NCI-H526 treated with DMSO at 0.1 percent for 48 hours (cell line): ENCODE measurements around the gene RIMKLA.

Experiments used
- DNase-seq: peaks from one replicate; lab custom pipeline; 2025; lab: John Stamatoyannopoulos, UW

RIMKLA gene

DNA sequence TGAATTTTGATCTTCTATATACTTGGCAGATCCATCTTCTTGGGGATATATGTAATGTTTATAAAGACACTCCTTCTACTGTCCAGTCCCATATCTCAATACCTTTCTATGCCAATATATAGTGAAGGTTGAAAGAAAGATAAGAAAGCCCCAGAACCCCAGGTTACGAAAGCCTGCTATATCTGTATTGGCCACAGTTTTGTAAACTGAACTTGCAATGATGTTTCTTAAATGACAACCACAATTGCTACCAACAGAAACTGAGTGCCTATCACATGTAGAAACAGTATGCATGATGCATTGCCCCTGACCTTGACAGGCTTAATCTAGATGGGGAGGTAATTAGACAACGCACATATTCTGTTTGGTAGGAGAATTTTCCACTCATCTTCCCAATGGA is 7.8 kb upstream of the RIMKLA start:
- no peak for DNase-seq

DNA sequence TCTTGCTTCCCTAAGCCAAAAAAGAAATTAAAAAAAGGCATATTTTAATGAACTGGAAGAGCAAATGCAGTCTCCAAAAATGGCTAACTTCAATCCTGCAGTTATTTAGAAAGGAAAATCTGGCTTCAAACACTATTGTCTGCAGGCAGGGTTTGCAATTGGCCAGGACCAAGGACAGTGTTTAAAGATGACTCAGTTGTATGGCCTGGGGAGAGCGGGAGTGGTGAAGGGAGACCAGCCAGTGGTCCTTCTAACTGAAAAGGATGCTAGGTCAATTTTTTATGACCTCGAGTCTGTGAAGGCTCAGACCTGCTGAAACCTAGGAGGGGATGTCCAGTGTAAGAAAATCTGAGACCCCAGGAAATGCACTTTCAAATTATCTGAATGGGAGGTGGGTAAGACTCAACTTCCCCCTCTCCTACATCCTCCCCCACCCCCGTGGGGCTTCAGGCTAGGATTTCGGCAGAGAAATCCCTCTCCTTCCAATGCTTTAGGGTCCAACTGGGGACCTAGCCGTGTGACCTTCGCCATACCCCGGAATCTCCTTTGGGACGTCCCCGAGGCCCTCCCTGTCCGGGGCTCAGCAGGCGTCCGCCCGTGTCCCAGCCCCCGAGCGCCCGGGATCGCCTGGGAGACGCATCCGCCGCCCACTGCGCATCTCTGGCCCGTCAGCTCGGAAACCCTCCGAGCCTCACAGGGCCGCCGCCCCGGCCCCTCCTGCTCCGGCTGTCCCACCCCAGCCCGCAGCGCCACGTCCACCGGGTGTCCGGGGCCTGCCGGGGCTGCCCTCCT is 602 bp upstream of the RIMKLA start:
- DNase-seq: peak; percentile 75

DNA sequence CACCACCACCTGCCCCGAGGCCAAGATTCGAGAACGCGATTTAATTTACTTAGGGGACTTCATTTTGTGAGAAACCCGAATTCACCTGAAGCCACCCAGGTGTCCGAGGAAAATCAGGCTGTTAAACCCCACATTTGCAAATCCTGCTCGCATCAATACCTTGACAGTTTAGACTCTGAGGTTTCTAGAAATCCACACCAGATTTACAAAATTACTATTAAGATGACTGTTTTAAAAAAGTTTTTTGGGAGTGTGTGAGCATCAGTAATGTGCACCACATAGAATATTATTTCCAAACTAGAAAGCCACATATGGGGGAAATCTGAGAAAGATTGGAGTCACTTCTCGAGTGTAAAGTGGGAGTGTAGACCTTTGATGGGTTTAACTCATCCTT is 685 bp downstream of the RIMKLA start:
- DNase-seq: no peak

DNA sequence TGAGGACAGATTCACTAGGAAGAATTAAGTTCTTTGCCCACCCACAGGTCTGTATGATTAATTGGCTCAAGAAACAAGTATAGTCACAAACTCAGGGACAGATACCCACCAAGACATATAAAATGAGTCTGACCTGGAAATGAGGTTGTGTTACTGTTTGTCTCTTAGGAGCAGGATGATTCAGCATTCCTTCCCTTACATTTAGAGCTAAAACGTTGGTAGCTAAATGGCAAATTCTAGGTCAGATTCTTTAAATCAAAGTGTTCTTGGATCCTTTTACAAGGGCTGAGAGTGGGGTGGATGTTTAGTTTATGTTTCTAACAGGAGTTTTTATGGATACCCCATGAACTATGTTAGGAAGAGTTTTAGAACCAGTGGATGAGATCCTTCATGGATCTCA is 4.7 kb downstream of the RIMKLA start:
- no peak for DNase-seq

DNA sequence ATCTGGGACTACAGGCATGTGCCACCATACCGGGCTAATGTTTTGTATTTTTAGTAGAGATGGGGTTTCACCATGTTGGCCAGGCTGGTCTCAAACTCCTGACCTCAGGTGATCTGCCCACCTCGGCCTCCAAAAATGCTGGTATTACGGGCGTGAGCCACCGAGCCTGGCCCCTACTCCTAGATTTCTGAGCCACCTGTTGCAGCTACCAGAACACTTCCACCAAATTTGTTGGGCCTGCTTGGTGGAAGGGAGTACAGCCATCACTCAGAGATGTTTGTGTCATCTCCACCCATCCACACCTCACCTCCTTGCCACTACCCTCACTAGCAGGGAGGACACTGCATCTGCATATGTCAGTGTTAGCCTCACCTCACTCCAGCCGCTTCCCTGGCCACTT is 5.5 kb downstream of the RIMKLA start:
- DNase-seq: no peak

DNA sequence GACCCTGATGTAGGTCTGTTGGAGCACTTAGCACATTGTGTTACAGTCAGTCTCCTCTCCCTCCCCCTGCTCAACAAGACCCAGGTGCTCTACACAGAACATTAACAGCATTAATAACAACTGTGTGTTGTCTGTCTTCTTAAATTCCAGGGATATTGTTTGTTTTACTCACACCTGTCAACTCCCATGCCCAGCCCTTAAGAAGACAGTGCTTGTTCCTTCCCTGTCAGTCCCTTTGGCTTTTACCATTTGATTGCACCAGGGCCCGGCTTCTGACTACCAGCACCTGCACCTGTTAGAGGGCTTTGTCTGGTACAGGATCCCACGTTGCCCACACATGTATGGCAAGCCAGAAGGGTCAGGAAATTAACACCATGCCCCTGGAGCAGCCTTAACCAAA is 11.7 kb downstream of the RIMKLA start:
- no peak for DNase-seq

DNA sequence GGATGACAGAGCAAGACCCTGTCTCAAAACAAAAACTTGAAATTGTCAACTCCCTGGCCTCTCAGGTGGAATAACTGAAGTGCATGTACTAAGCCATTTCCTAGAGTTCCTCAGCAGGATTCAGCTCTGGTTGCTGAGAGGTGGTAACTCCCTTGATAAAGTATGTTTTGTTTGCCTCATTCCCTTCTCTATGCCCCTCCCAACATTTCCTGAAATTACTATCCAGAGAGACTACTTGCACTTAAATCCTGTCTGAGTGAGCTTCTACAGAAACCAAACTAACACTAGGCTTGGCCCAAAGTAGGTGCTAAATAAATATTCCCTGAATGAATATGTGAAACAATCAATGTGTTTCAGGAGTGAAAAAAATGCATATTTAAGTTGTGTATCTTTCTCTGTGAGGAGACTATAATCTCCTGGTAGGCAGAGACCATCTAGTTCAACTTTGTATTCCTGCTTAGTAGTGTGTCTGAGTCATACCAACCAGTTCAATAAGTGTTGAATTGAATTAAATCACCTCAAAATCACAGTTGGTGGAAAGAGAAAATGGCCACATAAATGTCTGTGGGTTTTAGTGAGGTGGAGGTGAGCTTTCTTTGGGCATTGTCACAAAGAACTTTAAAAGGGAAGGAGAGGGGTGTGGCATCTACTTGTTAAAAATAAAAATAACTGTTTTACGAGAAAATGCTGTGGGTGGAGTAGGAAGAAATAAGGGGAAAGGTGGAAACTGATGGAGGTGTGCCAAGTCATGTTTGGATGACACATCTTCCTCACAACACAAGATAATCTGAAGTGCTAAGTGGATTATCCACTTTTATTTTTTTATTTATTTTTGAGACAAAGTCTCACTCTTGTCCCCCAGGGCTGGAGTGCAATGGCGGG is 12.6 kb downstream of the RIMKLA start:
- DNase-seq: no peak

DNA sequence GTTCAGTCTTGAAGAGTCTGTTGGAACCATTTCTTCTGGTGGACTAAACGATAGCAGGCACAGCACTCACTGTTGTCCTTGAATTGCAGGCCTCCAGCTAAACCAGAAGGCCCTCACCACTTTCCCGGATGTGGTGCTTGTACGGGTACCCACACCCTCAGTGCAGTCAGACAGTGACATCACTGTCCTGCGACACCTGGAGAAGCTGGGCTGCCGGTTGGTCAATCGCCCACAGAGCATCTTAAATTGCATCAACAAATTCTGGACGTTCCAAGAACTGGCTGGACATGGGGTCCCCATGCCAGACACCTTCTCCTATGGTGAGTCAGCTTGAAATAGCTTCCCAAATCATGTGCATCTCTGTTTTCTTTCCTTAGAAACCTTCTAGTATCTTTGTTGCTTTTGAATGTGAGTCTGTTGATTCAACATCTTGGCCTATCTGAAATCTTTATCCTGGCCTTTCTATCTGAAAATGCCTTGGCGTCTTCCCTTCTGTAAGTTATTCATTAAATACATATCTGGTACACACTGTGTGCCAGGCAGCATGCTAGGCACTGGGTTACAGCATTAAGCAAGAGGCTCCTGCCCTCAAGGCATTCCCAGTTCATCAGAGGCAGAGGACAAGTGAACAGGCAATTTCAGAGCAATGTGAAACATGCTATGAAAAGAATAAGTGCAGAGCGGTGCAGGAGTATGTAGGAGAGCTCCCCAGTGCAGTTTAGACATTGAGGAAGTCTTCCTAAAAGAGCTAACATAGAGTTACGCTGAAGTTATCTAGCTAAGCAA is 18.9 kb downstream of the RIMKLA start:
- no peak for DNase-seq

DNA sequence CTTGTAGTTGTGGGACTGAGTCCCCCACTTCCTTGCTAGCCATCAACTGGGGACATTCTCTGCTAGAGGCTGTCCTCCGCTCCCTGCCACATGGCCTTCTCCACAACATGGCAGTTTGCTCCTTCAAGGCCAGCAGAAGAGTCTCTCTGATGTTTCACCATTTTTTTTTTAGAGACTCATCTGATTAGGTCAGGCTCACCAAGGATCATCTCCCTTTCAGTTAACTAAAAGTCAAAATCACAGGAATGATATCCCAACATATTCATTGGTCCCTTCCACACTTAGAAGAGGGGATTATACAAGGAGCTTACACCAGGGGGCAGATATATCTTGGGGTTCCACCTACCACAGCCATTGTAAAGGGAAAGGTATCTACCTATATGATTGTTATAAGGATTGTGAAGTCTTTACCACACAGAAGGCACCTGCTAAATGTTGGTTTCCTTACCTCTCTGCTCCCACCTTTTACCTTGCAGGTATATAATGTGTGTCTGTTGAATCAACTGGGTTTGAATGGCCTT is 23.3 kb downstream of the RIMKLA start:
- DNase-seq: no peak

DNA sequence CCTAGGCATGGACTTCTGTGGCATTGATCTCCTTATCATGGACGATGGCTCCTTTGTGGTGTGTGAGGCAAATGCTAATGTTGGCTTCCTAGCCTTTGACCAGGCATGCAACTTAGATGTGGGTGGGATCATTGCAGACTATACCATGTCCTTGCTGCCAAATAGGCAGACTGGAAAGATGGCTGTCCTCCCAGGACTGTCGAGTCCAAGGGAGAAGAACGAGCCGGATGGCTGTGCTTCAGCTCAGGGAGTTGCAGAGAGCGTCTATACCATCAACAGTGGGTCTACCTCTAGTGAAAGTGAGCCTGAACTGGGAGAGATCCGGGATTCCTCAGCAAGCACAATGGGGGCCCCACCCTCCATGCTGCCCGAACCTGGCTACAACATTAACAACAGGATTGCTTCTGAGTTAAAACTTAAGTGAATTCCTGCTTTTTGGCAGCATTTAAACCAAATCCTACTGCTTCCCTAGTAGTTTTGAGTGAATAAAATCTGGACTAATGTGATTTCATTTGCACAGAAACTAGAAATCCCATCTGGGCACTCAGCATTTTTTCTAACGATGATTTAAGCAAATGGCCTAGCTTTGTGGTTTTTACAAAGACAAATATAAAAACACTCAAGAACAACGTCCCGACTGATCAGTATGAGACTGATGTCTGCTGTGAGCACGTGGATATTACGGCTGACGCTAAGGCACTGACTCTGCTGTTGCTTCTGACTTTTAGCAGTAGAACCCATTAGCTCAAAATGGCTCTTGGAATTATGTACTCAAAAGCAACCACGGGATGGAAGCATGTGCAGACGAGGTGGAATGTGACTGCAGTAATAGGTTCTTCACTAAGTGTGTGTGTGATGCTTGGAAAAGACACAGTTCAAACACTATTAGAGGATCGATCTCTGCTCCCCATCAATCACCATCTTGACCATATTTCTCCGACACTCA is 34.2 kb downstream of the RIMKLA start:
- no peak for DNase-seq

DNA sequence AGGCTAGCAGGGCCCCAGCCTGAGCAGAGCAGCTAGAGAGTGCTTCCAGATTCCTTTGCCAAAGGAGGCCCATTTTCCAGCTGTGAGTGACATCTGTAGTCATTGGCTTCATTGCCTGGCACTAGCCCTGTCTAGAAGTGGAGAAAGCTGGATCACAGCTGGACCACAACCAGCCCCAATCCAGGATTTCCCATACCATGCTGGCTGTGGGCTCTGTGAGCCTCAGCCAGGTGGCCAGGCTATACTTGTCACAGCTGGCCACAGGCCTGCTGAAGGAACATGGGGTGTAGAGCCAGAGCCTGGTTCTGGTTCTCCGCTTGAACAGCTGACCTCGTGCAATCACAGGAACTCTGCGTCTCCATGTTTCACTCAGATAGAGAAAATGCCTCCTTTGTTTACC is 36.6 kb downstream of the RIMKLA start:
- no peak for DNase-seq

DNA sequence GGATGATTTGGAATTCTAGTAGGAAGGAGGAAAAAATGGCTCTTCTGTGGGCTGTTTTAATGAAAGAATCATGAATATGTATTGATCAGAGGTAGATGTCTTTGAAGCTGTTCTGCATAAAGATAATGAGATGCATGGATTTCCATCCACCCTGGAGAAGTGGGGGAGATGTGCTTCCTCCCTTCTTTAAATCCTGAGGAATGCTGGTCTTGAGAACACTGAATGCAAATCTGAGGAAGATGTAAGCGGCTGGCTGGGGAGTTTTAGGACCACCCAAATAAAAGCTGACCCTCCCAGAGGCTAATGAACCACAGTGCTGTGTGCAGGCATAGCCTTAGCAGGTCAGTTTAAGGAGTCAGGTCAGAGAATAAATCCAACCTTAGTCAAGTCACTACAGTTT is 37.9 kb downstream of the RIMKLA start:
- no peak for DNase-seq

DNA sequence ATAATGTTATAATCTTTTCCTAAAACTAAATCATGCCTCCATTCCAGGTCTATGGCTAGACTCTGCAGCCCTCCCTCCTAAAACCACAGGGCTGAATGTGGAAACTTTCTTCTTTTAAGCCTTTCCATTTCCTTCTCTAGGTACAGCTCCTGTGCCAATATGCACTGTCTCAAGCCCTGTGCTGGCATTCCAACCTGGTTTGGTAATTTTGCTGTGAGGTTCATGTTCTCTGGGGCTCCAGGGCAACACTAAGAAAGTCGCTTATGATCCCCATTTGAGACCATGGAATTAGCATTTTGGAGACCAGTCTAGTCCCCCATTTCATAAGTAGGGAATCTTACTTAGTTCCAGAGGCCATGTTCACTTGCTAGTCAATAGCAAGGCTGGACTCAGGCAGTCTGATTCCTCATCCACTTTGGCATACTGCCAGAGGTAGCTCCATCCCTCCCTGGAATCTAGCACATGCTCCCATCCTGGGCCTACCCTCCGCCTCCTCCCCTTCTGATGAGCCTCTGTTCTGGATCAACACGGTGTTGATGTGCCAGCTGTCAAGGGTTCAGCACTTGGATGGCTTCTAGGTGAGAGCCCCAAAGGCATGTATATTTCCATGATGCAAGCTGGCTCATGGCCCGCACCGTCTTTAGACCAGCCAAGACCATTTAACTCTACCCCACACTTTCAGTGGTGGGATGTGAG is 38.7 kb downstream of the RIMKLA start:
- no peak for DNase-seq

DNA sequence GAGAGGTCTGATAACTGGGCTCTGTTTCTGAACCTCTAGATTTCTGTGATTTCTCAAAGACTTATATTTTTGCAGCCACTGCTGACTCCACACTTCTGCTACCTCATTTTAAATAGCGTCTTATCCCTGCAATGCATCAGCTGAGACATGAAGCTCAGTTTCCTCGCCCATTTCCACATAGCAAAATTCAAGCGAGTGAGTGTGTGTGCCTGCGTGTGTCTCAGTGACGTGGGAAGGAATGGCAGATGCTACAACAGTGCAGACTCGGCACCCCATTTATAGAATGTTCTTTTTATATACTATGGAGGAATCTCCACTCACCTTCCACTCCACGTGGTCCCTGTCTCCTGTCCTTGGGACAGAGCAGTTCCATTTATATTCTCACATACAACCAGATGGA is 39.5 kb downstream of the RIMKLA start:
- no peak for DNase-seq

DNA sequence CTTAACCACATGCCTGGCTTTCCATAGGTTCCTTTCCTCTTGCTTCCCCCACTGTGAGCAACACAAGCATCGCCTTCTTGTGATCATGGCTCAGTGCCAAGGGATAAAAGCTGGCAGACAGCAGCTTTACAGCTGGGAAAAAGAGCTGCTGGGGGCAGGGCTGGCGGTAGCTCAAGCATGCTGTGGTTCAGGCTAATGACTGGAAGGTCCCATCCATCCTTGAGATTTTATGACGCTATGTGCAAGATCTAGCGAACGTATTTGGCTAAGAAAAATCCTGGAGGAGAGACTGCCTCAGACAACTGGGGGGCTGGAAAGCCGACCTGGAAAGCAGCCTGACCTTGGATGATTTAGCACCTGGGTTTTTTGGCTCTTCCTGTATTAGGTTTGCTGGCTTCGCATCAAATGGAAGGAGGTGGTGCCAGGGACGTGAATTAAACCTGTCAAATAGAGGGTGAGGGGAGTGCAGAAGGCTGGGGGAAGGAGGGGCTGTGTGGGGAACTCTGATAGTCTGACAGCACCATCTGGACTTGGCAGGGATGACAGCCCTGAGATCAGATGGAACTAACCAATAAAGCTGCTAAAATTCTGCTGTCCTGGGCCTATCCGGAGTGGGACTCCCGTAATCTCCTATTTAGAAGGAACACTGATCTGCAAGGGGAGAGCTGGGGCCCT is 40.5 kb downstream of the RIMKLA start:
- peak; percentile 28 for DNase-seq

DNA sequence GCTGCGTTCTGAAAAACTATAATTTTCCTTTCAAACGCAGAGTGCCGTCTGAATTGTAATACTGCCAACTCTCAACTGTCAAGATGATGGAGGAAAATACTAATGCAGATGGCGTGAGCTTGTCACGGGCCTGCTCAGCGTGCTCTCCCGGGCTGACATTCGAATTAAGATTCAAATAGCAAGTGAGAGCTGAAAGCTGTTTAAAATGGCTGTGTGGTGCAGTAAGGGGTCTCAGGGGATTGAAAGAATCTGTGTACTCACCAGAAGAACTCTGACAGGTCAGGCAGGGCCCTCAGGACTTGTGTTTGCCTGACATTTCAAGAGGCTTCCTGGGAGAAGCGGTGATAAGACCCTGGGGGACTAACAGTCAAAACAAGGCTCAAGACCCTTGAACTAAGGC is 42.1 kb downstream of the RIMKLA start:
- DNase-seq: no peak

DNA sequence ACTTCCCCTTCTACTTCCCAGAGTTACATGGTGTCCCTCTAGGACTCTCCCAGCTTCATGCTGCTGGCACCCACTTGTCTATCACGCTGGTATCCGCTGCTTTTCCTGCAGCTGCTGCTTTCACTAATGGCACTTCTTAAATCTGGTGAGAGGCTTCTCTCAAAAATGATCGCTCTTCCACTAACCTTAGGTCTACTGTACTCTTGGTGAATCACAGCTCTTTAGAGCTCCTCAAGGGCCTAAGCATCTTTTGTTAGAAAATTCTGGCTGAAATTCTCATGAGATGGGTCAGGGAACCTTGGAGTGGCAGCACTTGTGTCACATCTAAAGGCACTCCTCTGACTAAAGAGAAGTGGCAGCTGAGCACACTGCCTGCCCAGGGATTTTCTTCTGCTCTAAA is 43.1 kb downstream of the RIMKLA start:
- no peak for DNase-seq

DNA sequence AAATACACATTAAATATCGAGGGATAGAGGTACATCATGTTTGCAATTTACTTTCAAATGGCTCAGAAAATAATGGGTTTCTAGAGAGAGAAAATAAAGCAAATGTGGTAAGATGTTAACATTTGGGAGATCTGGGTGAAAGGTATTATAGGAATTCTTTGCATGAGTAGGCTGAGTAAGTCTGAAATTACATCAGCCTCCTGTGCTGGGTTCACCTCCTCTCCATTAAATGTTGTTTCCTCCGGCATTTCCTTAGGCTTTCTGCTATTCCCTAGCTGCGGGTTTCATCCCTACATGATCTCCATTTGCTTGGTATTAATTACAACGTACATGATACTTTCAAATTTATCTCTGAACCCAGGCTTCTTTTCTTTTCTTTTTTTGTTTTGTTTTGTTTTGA is 43.6 kb downstream of the RIMKLA start:
- DNase-seq: no peak

DNA sequence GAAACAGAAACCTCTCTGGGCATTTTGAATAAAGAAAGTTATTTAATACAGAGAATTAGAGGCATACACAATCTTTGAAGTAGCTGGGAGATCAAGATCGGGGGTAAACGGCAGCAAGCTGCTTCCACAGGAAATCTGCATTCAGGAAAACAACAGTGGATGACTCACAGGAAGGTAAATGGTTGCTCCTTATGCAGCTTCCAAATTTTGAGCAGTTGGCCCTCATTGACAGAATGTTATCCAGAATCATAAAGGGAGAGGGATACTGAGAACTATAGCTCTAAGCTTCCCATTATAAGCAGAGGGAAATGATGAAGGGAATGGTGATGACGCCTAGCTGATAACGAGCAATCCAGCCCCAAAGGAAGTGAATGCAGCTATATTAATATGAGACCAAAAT is 46.6 kb downstream of the RIMKLA start:
- no peak for DNase-seq

DNA sequence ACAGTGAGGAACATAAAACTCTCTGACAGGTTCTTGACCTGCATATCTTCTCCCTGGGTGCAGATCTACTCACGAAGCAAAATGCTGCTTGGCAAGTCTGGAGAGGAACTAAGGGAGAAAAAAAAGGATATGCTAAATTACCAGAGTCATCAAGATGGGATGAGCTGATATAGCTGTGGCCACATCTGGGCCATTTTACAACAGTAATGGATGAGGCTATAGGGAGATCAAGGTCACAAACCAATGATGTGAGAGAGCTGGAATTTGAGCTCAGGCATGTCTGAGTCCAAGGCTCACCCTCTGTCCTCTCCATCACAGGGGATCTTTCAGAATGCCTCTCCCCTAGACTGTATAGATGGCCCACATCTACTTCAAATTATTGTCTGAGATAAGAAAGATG is 49.0 kb downstream of the RIMKLA start:
- no peak for DNase-seq
